CD4-positive, alpha-beta T cell (primary cell): Measurements from ENCODE around the gene ZNF335. TPM values are rescaled to one million over a fixed set of nuclear protein-coding genes. Genes with fewer than 3 reads are reported as not detected.
A peak's percentile ranks its signal among the peaks of the same experiment; 100 is the strongest.
"Not testable (repeated sequence)": the region's sequence is repeated elsewhere in the genome, so short reads cannot be mapped to it uniquely, and the experiment has no call there.

Experiments
- ATAC-seq: fragments of 200-7000 bp; cut with Tn5 transposase; one replicate; pipeline ENCODE4 v1.10.0; 2022; ENCODE audit warnings: mild to moderate bottlenecking; ENCODE audit not compliant: poor library complexity
- CTCF ChIA-PET: fragments of 350-600 bp; sonication (Branson Sonifier 250); formaldehyde crosslinking; loops from one replicate; lab custom pipeline; 2021; ENCODE audit warnings: antibody characterized with exemption, inconsistent platforms; lab: Charles Lee
- POLR2A ChIA-PET: fragments of 350-600 bp; sonication (Branson Sonifier 250); formaldehyde crosslinking; loops from one replicate; lab custom pipeline; 2021; ENCODE audit warnings: antibody characterized with exemption, inconsistent platforms; lab: Charles Lee
- DNase-seq, 14 experiments: peaks; one replicate each; pipeline ENCODE4 v3.0.0-alpha.2; 2013 to 2020; ENCODE audit warnings: mixed read lengths in 2 of 14
- H3K27ac ChIP-seq, 2 donors: one replicate each; pipeline versions ENCODE4 v1.5.1 to v1.7.0; 2013; ENCODE audit warnings: low read length in 2 of 2, low read depth in 1 of 2, mild to moderate bottlenecking in 1 of 2
- H3K27me3 ChIP-seq, 2 experiments: 1 replicate in 1 of 2; 2 replicates in 1 of 2; pipeline versions ENCODE4 v1.6.1 to v1.7.0; 2013; ENCODE audit warnings: low read length in 2 of 2, control low read depth in 1 of 2, mild to moderate bottlenecking in 1 of 2, moderate library complexity in 1 of 2; ENCODE audit not compliant: insufficient read depth in 2 of 2, control insufficient read depth in 1 of 2
- H3K36me3 ChIP-seq: one replicate; pipeline ENCODE4 v1.6.1; 2013; ENCODE audit warnings: low read length, control low read depth; ENCODE audit not compliant: insufficient read depth
- H3K4me1 ChIP-seq: one replicate; pipeline ENCODE4 v1.6.1; 2013; ENCODE audit warnings: low read length, control low read depth; ENCODE audit not compliant: insufficient read depth
- H3K4me3 ChIP-seq: one replicate; pipeline ENCODE4 v1.5.1; 2013; ENCODE audit warnings: mild to moderate bottlenecking, low read length, moderate library complexity
- H3K9me3 ChIP-seq, 2 experiments: 1 replicate in 1 of 2; 2 replicates in 1 of 2; pipeline versions ENCODE4 v1.6.1 to v1.7.0; 2013; ENCODE audit warnings: low read length in 2 of 2, mild to moderate bottlenecking in 2 of 2, control low read depth in 1 of 2, moderate library complexity in 1 of 2; ENCODE audit not compliant: control insufficient read depth in 1 of 2, insufficient read depth in 1 of 2
- H3K27ac Mint-ChIP-seq: one replicate; pipeline ENCODE4 v1.8.0; 2020; ENCODE audit warnings: mixed read lengths
- H3K27me3 Mint-ChIP-seq: one replicate; pipeline ENCODE4 v1.8.0; 2021; ENCODE audit warnings: mixed read lengths
- H3K36me3 Mint-ChIP-seq: one replicate; pipeline ENCODE4 v1.8.0; 2021; ENCODE audit warnings: low read depth, mixed read lengths
- H3K4me1 Mint-ChIP-seq: one replicate; pipeline ENCODE4 v1.8.0; 2021; ENCODE audit warnings: low read depth, mixed read lengths
- H3K4me3 Mint-ChIP-seq: one replicate; pipeline ENCODE4 v1.8.0; 2020; ENCODE audit warnings: mild to moderate bottlenecking, mixed read lengths
- H3K9me3 Mint-ChIP-seq: one replicate; pipeline ENCODE4 v1.8.0; 2020; ENCODE audit warnings: mixed read lengths
- intact Hi-C, 2 experiments: fragments of 100-400 bp; cut with DNase I in 1 of 2; cut with micrococcal nuclease in 1 of 2; formaldehyde crosslinking; loops; one replicate each; pipeline versions ENCODE4 v1.15.1 to v1.9.0; 2023 to 2025; cut with DNase I, micrococcal nuclease
- total RNA-seq, 174 experiments: library from RNA in 2 of 174; stranded (reverse) in 2 of 174; gene quantifications; one replicate each; pipeline ENCODE4 v1.2.3 and lab custom pipeline; 2021 to 2026
- TF ChIP-seq, protein P1 (sequence below): fragments of 200-600 bp; IDR thresholded peaks from one replicate; pipeline ENCODE4 v1.8.0; 2022; ENCODE audit warnings: antibody characterized with exemption, mild to moderate bottlenecking

ZNF335 gene
- total RNA-seq, 2 experiments from 2014 or later: 67.3 to 74.6 TPM

DNA sequence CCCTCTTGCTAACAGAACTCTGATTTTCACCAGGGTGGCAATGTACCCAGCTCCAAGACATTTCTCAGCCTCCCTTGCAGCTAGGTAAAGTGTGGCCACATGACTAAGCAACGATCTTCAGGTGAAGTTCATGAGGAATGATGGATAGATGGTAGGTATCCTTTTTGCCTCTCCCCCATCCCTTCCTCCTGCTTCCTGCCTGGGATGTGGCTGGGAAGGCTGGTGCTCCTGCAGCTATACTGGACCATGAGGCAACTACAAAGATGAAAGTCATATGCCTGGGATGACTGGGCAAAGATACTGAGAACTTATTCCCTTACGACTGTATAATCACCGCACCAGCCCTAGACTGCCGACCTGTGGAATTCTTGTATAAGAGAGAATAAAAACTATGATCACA, 13.4 kb downstream of the ZNF335 start:
- peaks cover 88% of the 10 kb centered on the region for H3K36me3 Mint-ChIP-seq
- Histone ChIP-seq H3K27me3 (no peaks in the 10 kb centered on the region), H3K36me3 (peaks cover 85% of the 10 kb centered on the region), H3K4me3 (no peak overlapping the region), H3K27ac (no peak overlapping the region), H3K9me3 (no peaks in the 10 kb centered on the region), H3K4me1 (peaks cover 6% of the 10 kb centered on the region)
- TF ChIP-seq, protein P1, sequence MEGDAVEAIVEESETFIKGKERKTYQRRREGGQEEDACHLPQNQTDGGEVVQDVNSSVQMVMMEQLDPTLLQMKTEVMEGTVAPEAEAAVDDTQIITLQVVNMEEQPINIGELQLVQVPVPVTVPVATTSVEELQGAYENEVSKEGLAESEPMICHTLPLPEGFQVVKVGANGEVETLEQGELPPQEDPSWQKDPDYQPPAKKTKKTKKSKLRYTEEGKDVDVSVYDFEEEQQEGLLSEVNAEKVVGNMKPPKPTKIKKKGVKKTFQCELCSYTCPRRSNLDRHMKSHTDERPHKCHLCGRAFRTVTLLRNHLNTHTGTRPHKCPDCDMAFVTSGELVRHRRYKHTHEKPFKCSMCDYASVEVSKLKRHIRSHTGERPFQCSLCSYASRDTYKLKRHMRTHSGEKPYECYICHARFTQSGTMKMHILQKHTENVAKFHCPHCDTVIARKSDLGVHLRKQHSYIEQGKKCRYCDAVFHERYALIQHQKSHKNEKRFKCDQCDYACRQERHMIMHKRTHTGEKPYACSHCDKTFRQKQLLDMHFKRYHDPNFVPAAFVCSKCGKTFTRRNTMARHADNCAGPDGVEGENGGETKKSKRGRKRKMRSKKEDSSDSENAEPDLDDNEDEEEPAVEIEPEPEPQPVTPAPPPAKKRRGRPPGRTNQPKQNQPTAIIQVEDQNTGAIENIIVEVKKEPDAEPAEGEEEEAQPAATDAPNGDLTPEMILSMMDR: no peak
- intact Hi-C loops: no loop called here
- no peaks in the 10 kb centered on the region for H3K9me3 Mint-ChIP-seq
- no peak overlapping the region for H3K27ac Mint-ChIP-seq
- ChIA-PET POLR2A (interaction anchor here (1.0 to 2.2 kb wide), 3 partner anchors 9 to 107 kb away, joined by 3 to 12 read pairs (median 4); partner anchors contain the start of gene PCIF1), CTCF (interaction anchor here (2.8 kb wide), 1 partner anchor 11 kb away, joined by 15 read pairs; no protein-coding TSS in a partner anchor)
- DNase-seq (no peak), ATAC-seq (no peak)
- H3K4me3 Mint-ChIP-seq: no peak overlapping the region
- H3K27me3 Mint-ChIP-seq: no peaks in the 10 kb centered on the region
- peaks cover 4% of the 10 kb centered on the region for H3K4me1 Mint-ChIP-seq

DNA sequence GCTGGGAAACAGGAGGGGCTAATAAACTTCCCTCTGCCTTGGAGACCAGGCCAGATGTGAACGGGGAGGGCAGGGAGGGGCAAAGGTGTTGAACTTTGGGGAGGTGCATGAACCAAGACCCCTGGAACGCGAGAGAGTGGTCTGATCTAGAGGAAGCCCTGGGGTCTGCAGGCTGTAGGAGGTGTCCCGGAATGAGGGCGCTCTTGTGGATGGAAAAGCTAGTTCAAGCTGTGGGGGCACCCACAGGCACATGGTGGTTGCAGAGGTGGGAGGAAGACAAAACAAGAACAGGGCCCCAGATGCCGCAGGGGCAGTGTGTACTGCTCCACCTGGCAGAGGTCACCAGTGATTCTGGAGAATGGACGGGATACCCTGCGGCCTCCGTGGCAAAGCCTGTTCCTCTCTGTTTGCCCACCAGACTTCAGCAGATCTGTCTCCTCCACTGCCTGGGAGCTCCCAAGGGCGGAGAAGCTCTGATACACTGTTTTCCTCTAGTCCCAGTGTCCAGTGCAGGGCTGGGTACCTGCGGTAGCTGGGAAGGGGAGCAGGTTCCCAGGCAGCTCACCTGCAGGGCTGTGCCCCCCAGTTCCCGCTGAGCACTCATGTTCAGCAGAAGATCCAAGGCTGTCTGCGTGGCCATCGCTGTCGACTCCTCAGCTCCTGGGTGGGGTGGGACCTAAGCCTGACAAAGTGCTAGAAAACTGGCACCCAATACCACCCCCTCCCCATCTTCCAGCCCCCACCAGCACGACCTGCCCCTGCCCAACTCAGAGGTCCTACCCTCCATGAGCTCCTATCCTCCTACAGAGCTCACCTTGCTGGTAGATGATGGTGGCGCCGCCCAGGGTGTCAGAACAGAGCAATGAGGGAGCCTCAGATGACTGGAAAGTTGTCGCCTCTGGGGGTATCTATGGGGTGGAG, 14.7 kb downstream of the ZNF335 start:
- Mint-ChIP-seq H3K27me3 (no peaks in the 10 kb centered on the region), H3K4me1 (no peaks in the 10 kb centered on the region), H3K27ac (no peak overlapping the region), H3K36me3 (peaks cover 80% of the 10 kb centered on the region), H3K4me3 (no peak overlapping the region), H3K9me3 (no peaks in the 10 kb centered on the region)
- no peaks in the 10 kb centered on the region for H3K27me3 ChIP-seq
- H3K36me3 ChIP-seq: peaks cover 86% of the 10 kb centered on the region
- TF ChIP-seq, protein P1: no peak
- intact Hi-C loops: no loop called here
- no peak overlapping the region for H3K27ac ChIP-seq
- H3K4me1 ChIP-seq: peaks cover under 1% of the 10 kb centered on the region
- no peak overlapping the region for H3K4me3 ChIP-seq
- ChIA-PET POLR2A (interaction anchor here (0.6 to 1.3 kb wide), 5 partner anchors 8 to 139 kb away, joined by 3 to 7 read pairs (median 4); no protein-coding TSS in a partner anchor), CTCF (interaction anchor here (2.8 kb wide), 1 partner anchor 13 kb away, joined by 15 read pairs; no protein-coding TSS in a partner anchor)
- no peaks in the 10 kb centered on the region for H3K9me3 ChIP-seq
- no peak for ATAC-seq
- DNase-seq: peak in 1 of 14 experiments; percentile 12

DNA sequence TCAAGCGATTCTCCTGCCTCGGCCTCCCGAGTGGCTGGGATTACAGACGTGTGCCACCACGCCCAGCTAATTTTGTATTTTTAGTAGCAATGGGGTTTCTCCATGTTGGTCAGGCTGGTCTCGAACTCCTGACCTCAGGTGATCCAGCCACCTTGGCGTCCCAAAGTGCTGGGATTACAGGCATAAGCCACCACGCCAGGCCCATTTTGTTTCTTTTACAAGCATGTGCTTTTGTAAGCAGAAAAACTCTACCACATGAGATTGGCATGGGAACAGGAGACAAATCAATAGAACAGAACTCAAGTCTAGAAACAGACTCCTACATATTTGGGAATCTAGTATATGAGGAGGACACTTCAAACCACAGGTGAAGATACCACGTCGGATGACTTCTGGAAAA, 15.7 kb downstream of the ZNF335 start:
- H3K9me3 ChIP-seq, H3K27ac Mint-ChIP-seq, H3K27me3 Mint-ChIP-seq, H3K4me3 Mint-ChIP-seq, H3K9me3 Mint-ChIP-seq, H3K4me1 ChIP-seq, DNase-seq, H3K27me3 ChIP-seq, intact Hi-C loops, ATAC-seq, CTCF ChIA-PET, POLR2A ChIA-PET, H3K27ac ChIP-seq, H3K4me3 ChIP-seq, H3K4me1 Mint-ChIP-seq: not testable (repeated sequence)
- H3K36me3 Mint-ChIP-seq: peaks cover 80% of the 10 kb centered on the region
- H3K36me3 ChIP-seq: peaks cover 86% of the 10 kb centered on the region
